Stimulated activated CD8-positive, alpha-beta memory T cell treated with anti-CD3 and anti-CD28 coated beads, Interleukin-15, amount 100 ng/mL, for 4 hours (primary cell): Measurements from ENCODE around the gene SMS.
A peak's percentile ranks its signal among the peaks of the same experiment; 100 is the strongest.

Source experiments
- DNase-seq, 2 donors: peaks; one replicate each; pipeline ENCODE4 v3.0.0-alpha.2; 2020; ENCODE audit warnings: low read depth in 2 of 2

The SMS gene

DNA sequence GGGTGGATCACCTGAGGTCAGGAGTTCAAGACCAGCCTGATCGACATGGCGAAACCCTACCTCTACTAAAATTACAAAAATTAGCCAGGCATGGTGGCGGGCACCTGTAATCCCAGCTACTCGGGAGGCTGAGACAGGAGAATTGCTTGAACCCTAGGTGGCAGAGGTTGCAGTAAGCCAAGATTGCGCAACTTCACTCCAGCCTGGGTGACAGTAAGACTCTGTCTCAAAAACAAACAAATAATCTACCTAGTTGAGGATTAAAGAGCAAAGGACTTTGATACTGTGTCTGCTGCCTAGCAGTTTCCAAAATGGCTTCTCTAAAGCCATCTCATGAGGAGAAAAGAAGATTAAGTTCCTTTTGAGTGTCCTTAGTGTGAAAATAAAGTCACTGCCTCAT, 37.8 kb downstream of the SMS start:
- DNase-seq, result no peak

GRCh38 chrX:21982311-21982710, 41.8 kb downstream of the SMS start:
- no peak for DNase-seq

- peak; percentile 17 to 18 for DNase-seq
Observed at GRCh38 chrX:21985332-21985777, 44.8 kb downstream of the SMS start.

GRCh38 chrX:21986596-21986995, 46.1 kb downstream of the SMS start:
- DNase-seq, result no peak

- no peak for DNase-seq
Observed at GRCh38 chrX:21989384-21989783, 48.9 kb downstream of the SMS start.

DNA sequence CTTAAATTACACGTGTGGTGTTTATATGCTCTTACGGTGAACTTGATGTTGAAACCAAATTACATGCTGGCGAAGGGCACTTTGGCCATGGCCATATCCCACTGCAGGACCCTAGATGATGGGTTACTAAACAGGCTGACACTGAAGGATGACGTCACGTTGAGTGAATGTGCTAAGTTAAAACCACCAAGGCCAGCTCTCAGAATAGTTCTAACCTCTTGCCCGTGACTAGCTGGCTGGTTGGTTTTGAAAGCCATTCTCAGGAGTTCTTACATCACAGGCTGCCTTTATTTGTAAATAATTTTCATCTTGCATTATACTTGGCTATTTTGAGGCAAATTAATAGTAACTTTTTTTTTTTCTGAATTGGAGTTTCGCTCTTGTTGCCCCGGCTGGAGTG, 50.3 kb downstream of the SMS start:
- DNase-seq, result no peak

- DNase-seq, result no peak
Observed at GRCh38 chrX:21991504-21991903, 51.0 kb downstream of the SMS start.

- no peak for DNase-seq
Observed at GRCh38 chrX:21993265-21993664, 52.8 kb downstream of the SMS start.

GRCh38 chrX:21996872-21997455, 56.5 kb downstream of the SMS start:
- DNase-seq, result no peak

DNA sequence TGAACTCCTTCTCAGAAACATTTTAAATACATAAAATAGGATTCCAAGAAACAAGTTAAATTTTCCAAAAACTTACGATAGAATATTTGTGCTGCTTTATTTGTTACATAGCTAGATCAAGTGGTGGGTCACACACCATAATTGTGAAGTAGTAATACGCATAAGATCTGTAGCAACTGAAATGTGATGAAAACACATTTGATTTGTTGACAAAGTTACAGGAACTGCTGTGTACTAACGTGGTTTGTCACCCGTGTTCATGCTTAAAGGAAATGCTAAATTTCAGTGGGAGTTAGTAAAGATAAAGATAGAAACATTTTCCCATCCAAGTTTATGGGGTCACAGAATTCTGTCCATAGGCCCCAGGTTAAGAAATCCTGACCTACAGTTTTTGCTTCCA, 57.5 kb downstream of the SMS start:
- DNase-seq, result no peak

- DNase-seq, result no peak
Observed at GRCh38 chrX:22004866-22005265, 64.4 kb downstream of the SMS start.

DNA sequence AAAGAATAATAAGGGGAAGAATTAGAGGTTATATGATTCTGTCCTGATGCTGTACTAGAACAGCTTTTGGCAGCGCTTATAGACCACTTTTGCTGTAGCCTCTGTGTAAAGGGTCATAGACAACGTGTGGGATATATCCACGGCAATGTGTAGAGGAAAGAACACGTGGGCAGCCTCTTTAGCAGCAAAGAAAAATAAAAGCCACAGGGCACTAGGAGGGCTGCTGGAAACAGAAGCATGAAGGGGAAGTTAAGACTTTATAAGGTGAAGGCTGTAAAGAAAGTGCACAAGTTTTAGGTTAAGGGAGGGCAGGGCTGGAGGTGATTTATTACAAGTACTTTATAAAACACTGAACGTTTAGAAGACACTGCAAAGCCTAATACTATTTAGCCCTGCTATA, 71.5 kb downstream of the SMS start:
- no peak for DNase-seq

DNA sequence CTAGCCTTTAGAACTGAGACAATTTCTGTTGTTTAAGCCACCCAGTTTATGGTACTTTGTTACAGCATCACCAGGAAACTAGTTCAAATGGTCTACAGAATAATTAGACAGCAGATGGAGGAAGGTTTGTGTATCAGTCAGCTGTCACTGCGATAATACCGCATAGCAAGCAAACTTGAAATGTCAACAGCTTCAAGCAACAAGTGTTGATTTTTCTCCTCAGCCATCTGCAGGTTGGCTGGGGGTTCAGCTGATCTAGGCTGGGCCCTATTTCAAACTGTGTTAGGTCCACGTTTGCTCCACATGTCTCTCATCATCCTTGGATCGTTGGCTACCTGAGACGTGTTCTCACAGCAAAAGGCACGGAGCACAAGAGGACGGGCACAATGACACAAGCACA, 72.4 kb downstream of the SMS start:
- no peak for DNase-seq

DNA sequence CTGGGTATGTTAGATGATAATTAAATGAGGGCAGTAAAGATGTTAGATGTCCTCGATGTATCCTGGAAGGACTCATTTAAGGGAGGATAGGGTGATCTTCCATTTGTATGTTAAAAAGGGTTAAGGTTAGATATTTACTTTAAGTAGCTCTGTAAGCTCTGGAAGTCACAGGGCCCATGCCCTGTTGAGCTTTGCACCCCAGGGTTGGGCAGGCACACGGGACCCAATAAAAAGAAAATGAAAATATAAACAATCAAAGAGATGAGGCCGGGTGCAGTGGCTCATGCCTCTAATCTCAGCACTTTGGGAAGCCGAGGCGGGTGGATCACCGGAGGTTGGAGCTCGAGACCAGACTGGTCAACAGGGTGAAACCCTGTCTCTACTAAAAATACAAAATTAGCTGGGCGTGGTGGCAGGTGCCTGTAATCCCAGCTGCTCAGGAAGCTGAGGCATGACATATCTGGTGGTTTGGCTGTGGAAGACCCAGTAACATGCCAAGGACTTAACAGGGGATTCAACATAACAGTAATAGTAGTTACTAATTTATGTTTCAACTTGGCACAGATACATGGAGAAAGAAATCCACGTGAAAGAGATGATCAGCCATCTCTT, 74.7 kb downstream of the SMS start:
- no peak for DNase-seq

GRCh38 chrX:22021751-22022324, 81.3 kb downstream of the SMS start:
- DNase-seq, result no peak

GRCh38 chrX:22024577-22024976, 84.1 kb downstream of the SMS start:
- no peak for DNase-seq

- DNase-seq, result no peak
Observed at GRCh38 chrX:22025751-22026150, 85.2 kb downstream of the SMS start.

DNA sequence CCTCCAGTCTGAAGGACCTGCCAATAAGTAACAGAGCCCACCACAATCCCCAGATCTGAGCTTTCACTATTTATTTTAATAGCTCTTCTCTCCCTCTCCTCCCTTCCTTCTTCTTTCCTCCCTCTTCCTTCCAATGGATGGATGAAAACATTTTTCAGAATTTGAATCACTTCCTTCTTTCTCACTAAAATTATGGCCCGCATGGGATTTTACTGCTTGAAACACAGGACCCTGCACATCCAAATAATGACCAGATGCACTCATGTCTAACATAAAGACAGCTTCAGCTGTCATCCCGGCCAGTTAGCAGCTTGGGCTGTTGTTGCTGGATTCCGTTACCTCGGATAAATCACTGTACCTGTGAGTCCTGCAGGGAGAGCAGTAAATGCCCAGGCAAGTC, 86.2 kb downstream of the SMS start:
- DNase-seq, result no peak

- no peak for DNase-seq
Observed at GRCh38 chrX:22032084-22032483, 91.6 kb downstream of the SMS start, which contains the start of gene PHEX. TSS of gene PHEX (plus strand) at chrX:22032325. CDS start at chrX:22033006, 681 bp downstream.

DNA sequence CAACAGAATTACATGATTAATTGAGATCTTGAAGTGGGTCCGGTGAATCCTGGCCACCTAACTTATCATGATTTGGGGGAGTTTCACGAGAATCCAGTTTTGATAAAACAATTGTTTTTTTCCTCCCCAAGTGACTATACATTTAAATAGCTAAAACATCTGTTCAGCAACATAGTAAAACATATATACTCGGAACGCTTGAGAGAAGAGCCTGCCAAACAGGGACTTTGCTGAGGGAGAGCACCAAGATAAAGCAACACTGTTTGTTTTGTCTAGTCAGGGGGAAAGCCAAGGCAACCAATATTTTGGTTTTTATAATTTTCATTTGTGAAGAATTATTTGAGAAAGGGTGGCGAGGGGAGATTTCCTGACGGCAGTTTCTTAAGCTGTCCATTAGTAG, 92.0 kb downstream of the SMS start:
- no peak for DNase-seq

DNA sequence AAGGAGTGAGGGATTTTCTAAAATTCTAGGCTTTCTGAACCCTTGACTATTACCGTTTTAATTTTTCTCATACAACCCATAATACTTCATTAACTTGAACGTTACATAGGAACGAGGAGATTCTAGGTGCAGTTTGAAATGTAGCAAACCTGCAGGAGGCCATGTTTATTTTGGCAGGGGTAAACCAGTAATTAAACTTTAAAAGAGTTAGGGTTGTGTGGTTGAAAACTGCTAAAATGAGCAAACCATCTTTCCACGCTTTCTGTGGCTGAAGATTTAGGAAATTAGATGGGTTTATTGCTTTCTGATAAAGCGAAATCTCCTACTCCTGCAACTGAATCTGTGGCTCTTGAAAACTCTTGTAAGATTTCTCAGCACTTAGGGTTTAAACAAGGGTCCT, 93.3 kb downstream of the SMS start:
- no peak for DNase-seq

- DNase-seq, result no peak
Observed at GRCh38 chrX:22035236-22035635, 94.7 kb downstream of the SMS start.

GRCh38 chrX:22037225-22037624, 96.7 kb downstream of the SMS start:
- no peak for DNase-seq
